ENCODE measurements around the gene PRKAA1.
"Not testable (repeated sequence)": the region's sequence is repeated elsewhere in the genome, so short reads cannot be mapped to it uniquely, and the experiment has no call there.

PRKAA1 gene

DNA sequence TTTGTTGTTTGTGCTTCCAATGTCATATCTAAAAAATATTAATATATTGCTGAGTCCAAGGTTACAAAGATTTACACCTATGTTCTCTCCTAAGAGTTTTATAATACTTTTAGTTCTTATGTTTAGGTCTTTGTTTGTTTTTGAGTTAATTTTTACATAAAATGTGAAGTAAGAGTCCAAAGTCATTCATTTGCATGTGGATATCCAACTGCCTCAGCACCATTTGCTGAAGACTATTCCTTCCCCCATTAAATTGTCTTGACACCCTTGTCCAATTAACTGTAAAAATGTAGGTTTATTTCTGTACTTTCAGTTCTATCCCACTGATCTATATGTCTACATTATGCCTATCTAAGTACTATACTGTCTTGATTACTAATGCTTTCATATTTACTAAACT is 78.1 kb downstream of the PRKAA1 start:
- H3K4me3 ChIP-seq (replicated peaks; ENCODE audit: low read depth, low read length), result no peak overlapping the region
- no peak for DNase-seq (ENCODE audit: extremely low read depth, low read depth)
- TF ChIP-seq, protein P1, sequence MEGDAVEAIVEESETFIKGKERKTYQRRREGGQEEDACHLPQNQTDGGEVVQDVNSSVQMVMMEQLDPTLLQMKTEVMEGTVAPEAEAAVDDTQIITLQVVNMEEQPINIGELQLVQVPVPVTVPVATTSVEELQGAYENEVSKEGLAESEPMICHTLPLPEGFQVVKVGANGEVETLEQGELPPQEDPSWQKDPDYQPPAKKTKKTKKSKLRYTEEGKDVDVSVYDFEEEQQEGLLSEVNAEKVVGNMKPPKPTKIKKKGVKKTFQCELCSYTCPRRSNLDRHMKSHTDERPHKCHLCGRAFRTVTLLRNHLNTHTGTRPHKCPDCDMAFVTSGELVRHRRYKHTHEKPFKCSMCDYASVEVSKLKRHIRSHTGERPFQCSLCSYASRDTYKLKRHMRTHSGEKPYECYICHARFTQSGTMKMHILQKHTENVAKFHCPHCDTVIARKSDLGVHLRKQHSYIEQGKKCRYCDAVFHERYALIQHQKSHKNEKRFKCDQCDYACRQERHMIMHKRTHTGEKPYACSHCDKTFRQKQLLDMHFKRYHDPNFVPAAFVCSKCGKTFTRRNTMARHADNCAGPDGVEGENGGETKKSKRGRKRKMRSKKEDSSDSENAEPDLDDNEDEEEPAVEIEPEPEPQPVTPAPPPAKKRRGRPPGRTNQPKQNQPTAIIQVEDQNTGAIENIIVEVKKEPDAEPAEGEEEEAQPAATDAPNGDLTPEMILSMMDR (IDR thresholded peaks at IDR 0.05; ENCODE audit: low read depth, low read length, missing control alignments), result no peak

DNA sequence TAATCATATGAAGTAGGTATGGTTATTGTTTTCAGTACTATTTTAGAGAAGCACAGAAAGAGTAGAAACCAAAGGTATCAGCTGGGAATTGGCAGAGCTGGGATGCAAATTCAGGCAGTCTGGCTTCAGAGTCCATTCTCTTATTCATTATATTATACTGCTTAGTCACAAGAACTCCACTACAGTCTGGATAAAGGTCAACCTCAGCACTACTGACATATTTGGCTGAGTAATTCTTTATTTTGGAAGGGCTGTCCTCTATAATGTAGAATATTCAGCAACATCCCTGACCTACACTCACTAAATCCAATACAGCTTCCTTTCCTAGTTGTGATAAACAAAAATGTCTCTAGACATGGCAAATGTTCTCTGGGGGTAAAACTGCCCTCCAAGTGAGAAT is 80.9 kb downstream of the PRKAA1 start:
- TF ChIP-seq, protein P1 (IDR thresholded peaks at IDR 0.05; ENCODE audit: low read depth, low read length, missing control alignments), result no peak
- no peak overlapping the region for H3K4me3 ChIP-seq (replicated peaks; ENCODE audit: low read depth, low read length)
- no peak for DNase-seq (ENCODE audit: extremely low read depth, low read depth)

DNA sequence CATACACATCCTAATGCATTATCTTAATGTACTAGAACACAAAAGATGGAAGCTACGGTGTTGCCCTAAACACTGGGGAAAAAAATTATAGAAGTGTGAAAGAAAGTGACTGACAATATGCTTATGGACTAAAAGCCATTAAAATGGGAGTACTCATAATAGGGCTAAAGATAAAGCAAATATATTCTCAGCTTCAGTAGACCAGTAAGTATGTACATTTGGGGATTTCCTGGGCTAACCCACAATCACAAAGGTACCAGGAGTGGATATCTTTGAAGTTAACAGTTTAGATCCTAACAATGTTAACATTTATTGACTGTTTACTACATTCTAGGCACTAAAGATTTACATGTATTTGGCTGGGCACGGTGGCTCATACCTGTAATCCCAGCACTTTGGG is 81.6 kb downstream of the PRKAA1 start:
- DNase-seq (ENCODE audit: extremely low read depth, low read depth), result no peak
- H3K4me3 ChIP-seq (replicated peaks; ENCODE audit: low read depth, low read length), result no peak overlapping the region
- TF ChIP-seq, protein P1 (IDR thresholded peaks at IDR 0.05; ENCODE audit: low read depth, low read length, missing control alignments), result no peak

DNA sequence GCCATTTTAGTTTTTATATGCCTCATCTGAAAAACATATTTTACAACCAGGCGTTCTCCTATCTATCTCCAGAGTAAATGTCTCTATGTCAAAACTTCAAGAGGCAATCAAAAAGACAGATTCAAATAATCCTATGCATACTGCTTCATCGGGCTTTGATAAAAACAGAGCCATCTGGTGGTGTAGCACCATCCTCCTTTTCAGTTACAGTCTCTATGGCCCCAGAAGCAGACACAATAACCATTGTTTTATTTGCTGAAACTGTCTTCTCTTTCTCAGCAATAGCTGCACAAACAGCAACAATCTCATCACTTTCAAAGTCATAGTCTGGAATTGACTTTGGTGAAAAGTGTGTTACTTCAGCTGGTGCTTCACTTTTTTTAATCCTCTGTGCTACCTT is 82.2 kb downstream of the PRKAA1 start:
- H3K4me3 ChIP-seq (replicated peaks; ENCODE audit: low read depth, low read length), result no peak overlapping the region
- TF ChIP-seq, protein P1 (IDR thresholded peaks at IDR 0.05; ENCODE audit: low read depth, low read length, missing control alignments), result peak; percentile 18
- DNase-seq (ENCODE audit: extremely low read depth, low read depth), result no peak

DNA sequence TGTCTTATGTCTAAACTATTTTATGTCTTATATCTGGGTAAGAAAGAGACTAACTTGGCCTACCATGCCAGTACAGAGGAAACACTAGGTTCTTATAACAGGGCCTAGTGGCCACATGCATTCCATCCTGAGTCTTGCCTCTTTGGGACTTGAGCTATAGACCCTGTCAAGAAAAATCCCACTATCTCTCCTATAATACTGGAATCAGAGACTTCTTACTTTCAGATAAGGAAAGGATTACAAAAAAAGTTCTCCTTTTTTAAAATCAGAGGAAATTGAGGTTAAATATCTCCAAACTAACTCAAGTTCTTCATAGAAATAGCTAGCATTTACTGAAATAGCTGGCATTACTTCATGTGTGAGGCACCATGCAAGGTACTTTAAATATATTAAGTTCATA is 84.2 kb downstream of the PRKAA1 start:
- TF ChIP-seq, protein P1 (IDR thresholded peaks at IDR 0.05; ENCODE audit: low read depth, low read length, missing control alignments), result no peak
- no peak overlapping the region for H3K4me3 ChIP-seq (replicated peaks; ENCODE audit: low read depth, low read length)
- DNase-seq (ENCODE audit: extremely low read depth, low read depth), result no peak

DNA sequence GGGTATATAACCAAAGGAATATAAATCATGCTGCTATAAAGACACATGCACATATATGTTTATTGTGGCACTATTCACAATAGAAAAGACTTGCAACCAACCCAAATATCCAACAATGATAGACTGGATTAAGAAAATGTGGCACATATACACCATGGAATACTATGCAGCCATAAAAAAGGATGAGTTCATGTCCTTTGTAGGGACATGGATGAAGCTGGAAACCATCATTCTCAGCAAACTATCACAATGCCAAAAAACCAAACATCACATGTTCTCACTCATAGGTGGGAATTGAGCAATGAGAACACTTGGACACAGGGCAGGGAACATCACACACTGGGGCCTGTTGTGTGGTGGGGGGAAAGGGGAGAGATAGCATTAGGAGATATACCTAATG is 87.6 kb downstream of the PRKAA1 start:
- H3K4me3 ChIP-seq (replicated peaks; ENCODE audit: low read depth, low read length); DNase-seq (ENCODE audit: extremely low read depth, low read depth): not testable (repeated sequence)

Measured in HFF-Myc (cell line).